Aorta (tissue), 5 donors: ENCODE data around the gene HYAL2. TPM values are rescaled to one million over a fixed set of nuclear protein-coding genes. Genes with fewer than 3 reads are reported as not detected.
A peak's percentile ranks its signal among the peaks of the same experiment; 100 is the strongest.

ENCODE experiments used
- ATAC-seq: fragments of 200-7000 bp; cut with Tn5 transposase; one replicate; pipeline ENCODE4 v1.9.1; 2022; ENCODE audit warnings: moderate library complexity; ENCODE audit not compliant: low FRiP score
- DNase-seq, 2 donors: peaks; one replicate each; pipeline ENCODE4 v3.0.0-alpha.2; 2020
- H3K27ac ChIP-seq, 2 donors: one replicate each; pipeline ENCODE4 v1.5.1; 2013; ENCODE audit warnings: low read length in 2 of 2, mild to moderate bottlenecking in 2 of 2, moderate library complexity in 2 of 2, control low read depth in 1 of 2, inconsistent platforms in 1 of 2, low read depth in 1 of 2
- H3K27me3 ChIP-seq, 2 donors: one replicate each; pipeline ENCODE4 v1.6.1; 2013; ENCODE audit warnings: control low read depth in 1 of 2, low read length in 1 of 2, mild to moderate bottlenecking in 1 of 2, moderate library complexity in 1 of 2; ENCODE audit not compliant: insufficient read depth in 2 of 2, control insufficient read depth in 1 of 2
- H3K36me3 ChIP-seq, 2 donors: one replicate each; pipeline ENCODE4 v1.6.1; 2013; ENCODE audit warnings: control low read depth in 1 of 2, low read length in 1 of 2, mild to moderate bottlenecking in 1 of 2; ENCODE audit not compliant: insufficient read depth in 2 of 2, control insufficient read depth in 1 of 2
- H3K4me1 ChIP-seq, 2 donors: one replicate each; pipeline ENCODE4 v1.6.1; 2013; ENCODE audit warnings: low read length in 2 of 2, control low read depth in 1 of 2, mild to moderate bottlenecking in 1 of 2, moderate library complexity in 1 of 2; ENCODE audit not compliant: insufficient read depth in 2 of 2, control insufficient read depth in 1 of 2
- H3K4me3 ChIP-seq, 2 donors: one replicate each; pipeline ENCODE4 v1.5.1; 2013; ENCODE audit warnings: low read length in 2 of 2, control low read depth in 1 of 2, mild to moderate bottlenecking in 1 of 2
- H3K9me3 ChIP-seq: one replicate; pipeline ENCODE4 v1.6.1; 2013; ENCODE audit warnings: mild to moderate bottlenecking, low read length; ENCODE audit not compliant: control insufficient read depth
- WGBS, 2 donors: extraction: QIAGEN DNeasy Blood & Tissue Kit; methylation state at CpG; one replicate each; pipeline ENCODE4 v1.1.7; 2013; 5-methylcytosine and 5-hydroxymethylcytosine counted together
- intact Hi-C, 2 donors: fragments of 100-400 bp; cut with DNase I; formaldehyde crosslinking; loops; one replicate each; pipeline versions ENCODE4 v1.14.2 to v1.15.0; 2022
- polyA plus RNA-seq, 2 donors: library from polyadenylated mRNA; stranded (reverse); fragments of 200-250 nt; gene quantifications; one replicate each; pipeline ENCODE4 v1.2.3, GENCODE V29; 2013
- total RNA-seq, 2 donors: library from RNA; stranded (reverse); fragmentation: NEBNext Ultra II Directional; extraction: Animal tissue kit (Norgen Biotek cat#: 25700); gene quantifications; one replicate each; pipeline ENCODE4 v1.2.1, GENCODE V29; 2021
- donor health status: healthy with polysubstance abuse.
- donor health status: Bipolar disorder and iron deficiency.
- donor health status: DM: no; HTN: no; CAD: no.
- donor health status: DM: no; HTN: no; CAD: no.
- donor health status: DM: yes; HTN: yes; CAD: no.

Gene HYAL2
- total and polyA plus RNA-seq, 4 donors, result 5.6 to 71.2 (median 38.9) TPM

GRCh38 chr3:50321336-50322114 is 1.0 kb downstream of the HYAL2 start:
- Histone ChIP-seq H3K4me1 (no peaks in the 10 kb centered on the region), H3K4me3 (peak overlapping the region; percentile 67 to 83), H3K27ac (peak overlapping the region; percentile 48 to 85), H3K27me3 (no peaks in the 10 kb centered on the region), H3K36me3 (no peaks in the 10 kb centered on the region), H3K9me3 (no peaks in the 10 kb centered on the region)
- WGBS, 2 donors, result 1% methylated on average over 50 to 59 of the region's 59 CpGs
- ATAC-seq (peak; percentile 90), DNase-seq (peak; percentile 94 to 95)
- intact Hi-C loops, result no loop called here

DNA sequence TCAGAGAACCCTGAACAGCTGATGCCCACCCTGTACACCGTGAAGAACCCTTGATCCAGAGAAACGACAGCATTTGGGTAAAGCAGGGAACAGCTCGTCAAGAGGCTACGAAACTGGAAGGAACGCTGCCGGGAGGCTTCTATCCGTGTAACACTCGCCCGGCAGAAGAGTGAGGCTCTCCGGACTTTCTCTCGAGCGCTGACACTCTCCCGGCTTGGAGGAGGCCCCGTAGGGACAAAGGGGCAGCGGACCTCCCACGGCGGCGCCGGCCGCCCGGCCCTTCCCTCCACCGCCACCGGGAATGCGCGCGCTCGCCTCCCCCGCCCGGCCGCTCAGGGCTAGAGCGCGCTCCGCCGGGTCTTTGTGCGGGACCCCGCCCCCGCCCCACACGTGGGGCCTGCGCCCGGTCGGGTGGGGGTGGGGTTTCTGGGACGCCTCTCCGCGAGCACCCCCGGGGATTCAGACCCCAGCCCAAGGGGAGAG is 1.7 kb downstream of the HYAL2 start:
- no peaks in the 10 kb centered on the region for H3K9me3 ChIP-seq
- no peaks in the 10 kb centered on the region for H3K4me1 ChIP-seq
- 0 to 1% methylated on average over 32 to 45 of the region's 45 CpGs for WGBS, 2 donors
- intact Hi-C loops, result no loop called here
- DNase-seq (peak; percentile 83 to 93), ATAC-seq (peak; percentile 79)
- no peaks in the 10 kb centered on the region for H3K36me3 ChIP-seq
- H3K4me3 ChIP-seq, result peak overlapping the region; percentile 67 to 83
- H3K27me3 ChIP-seq, result no peaks in the 10 kb centered on the region
- H3K27ac ChIP-seq, result peak overlapping the region in 1 of 2 donors; percentile 38

- DNase-seq (peak in 1 of 2 donors; percentile 57), ATAC-seq (no peak)
- WGBS, 2 donors, result 83% methylated on average over 29 of the region's 29 CpGs
- Histone ChIP-seq H3K27ac (no peak overlapping the region), H3K4me3 (no peak overlapping the region), H3K9me3 (no peaks in the 10 kb centered on the region), H3K36me3 (no peaks in the 10 kb centered on the region), H3K4me1 (no peaks in the 10 kb centered on the region), H3K27me3 (no peaks in the 10 kb centered on the region)
- intact Hi-C loops, result no loop called here
Measured at GRCh38 chr3:50319894-50320625, 2.5 kb downstream of the HYAL2 start.

- Histone ChIP-seq H3K27ac (no peak overlapping the region), H3K36me3 (no peaks in the 10 kb centered on the region), H3K27me3 (no peaks in the 10 kb centered on the region), H3K9me3 (no peaks in the 10 kb centered on the region), H3K4me1 (no peaks in the 10 kb centered on the region), H3K4me3 (no peak overlapping the region)
- intact Hi-C loops, result no loop called here
- ATAC-seq (no peak), DNase-seq (peak in 1 of 2 donors; percentile 41)
- 90 to 94% methylated on average over 16 of the region's 16 CpGs for WGBS, 2 donors
Measured at GRCh38 chr3:50319181-50319893, 3.2 kb downstream of the HYAL2 start.

DNA sequence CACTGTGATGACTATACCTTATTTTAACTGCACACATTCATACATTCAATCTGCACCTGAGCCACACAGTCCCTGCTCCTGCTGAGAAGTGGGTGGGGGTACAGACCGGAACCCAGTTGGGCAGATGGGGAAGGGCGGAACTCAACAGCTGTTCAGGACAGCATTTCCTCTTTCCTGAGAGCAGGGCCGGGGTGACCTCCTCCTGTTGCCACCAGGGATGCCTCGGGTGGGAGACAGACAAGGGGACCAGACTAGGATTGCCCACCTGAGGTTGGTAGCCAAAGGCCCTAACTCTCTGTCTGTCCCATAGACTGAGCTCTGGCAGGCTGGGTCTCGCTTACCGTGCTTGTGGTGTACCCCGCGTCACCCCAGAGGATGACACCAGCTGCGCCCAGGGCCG is 3.9 kb downstream of the HYAL2 start:
- no peaks in the 10 kb centered on the region for H3K27me3 ChIP-seq
- intact Hi-C loops, result no loop called here
- no peak for ATAC-seq
- no peak overlapping the region for H3K4me3 ChIP-seq
- H3K27ac ChIP-seq, result no peak overlapping the region
- WGBS, 2 donors, result 86 to 87% methylated on average over 10 of the region's 10 CpGs
- no peaks in the 10 kb centered on the region for H3K36me3 ChIP-seq
- H3K9me3 ChIP-seq, result no peaks in the 10 kb centered on the region
- H3K4me1 ChIP-seq, result no peaks in the 10 kb centered on the region
- peak in 1 of 2 donors; percentile 57 for DNase-seq

GRCh38 chr3:50318163-50318562 is 4.4 kb downstream of the HYAL2 start:
- Histone ChIP-seq H3K27ac (no peak overlapping the region), H3K9me3 (no peaks in the 10 kb centered on the region), H3K36me3 (no peaks in the 10 kb centered on the region), H3K4me3 (no peak overlapping the region), H3K27me3 (no peaks in the 10 kb centered on the region), H3K4me1 (no peaks in the 10 kb centered on the region)
- 85 to 92% methylated on average over 11 of the region's 11 CpGs for WGBS, 2 donors
- peak in 1 of 2 donors; percentile 33 for DNase-seq
- ATAC-seq, result no peak
- intact Hi-C loops, result no loop called here

GRCh38 chr3:50317300-50317699 is 5.2 kb downstream of the HYAL2 start:
- DNase-seq, result peak in 1 of 2 donors; percentile 54
- WGBS, 2 donors, result 60 to 67% methylated on average over 6 of the region's 6 CpGs
- H3K27me3 ChIP-seq, result no peaks in the 10 kb centered on the region
- no peak for ATAC-seq
- no peaks in the 10 kb centered on the region for H3K4me1 ChIP-seq
- no peak overlapping the region for H3K27ac ChIP-seq
- intact Hi-C loops, result no loop called here
- H3K9me3 ChIP-seq, result no peaks in the 10 kb centered on the region
- H3K36me3 ChIP-seq, result no peaks in the 10 kb centered on the region
- no peak overlapping the region for H3K4me3 ChIP-seq

DNA sequence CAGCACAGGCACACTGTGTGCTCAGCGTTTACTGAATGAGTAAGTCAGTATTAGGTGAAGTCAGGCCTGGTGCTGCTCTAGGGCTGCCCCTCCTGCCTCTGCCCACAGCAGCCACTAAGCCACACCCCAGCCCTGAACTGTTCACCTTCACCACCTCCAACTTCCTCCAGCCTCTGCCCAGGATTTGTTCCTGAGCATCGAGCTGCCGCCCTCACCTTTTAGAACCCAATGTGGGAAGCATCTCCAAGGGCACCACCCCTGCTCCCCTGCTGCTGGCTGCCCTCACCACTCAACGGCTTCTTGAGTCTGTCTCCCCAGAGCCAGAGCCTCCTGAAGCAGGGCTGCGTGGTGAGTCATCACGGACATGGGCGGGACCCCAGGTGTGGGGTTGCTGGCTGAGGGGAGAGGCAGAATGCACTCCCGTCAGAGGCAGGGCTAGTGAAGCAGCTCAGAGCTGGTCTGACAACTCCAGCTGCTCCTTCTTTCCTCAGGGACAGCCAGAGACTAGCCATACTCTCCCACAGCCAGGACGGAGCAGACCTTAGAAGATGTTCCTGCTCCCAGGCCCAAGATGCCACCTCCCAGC is 5.8 kb downstream of the HYAL2 start:
- peak in 1 of 2 donors; percentile 62 for DNase-seq
- Histone ChIP-seq H3K9me3 (no peaks in the 10 kb centered on the region), H3K4me3 (no peak overlapping the region), H3K27ac (no peak overlapping the region), H3K27me3 (no peaks in the 10 kb centered on the region), H3K36me3 (no peaks in the 10 kb centered on the region), H3K4me1 (no peaks in the 10 kb centered on the region)
- 81 to 83% methylated on average over 9 of the region's 9 CpGs for WGBS, 2 donors
- intact Hi-C loops, result no loop called here
- no peak for ATAC-seq
